CD1c-positive myeloid dendritic cell (primary cell): ENCODE results near the gene FSHR.

ENCODE experiments used
- DNase-seq: peaks from one replicate; pipeline ENCODE4 v3.0.0-alpha.2; 2016; ENCODE audit errors: extremely low spot score

FSHR gene

DNA sequence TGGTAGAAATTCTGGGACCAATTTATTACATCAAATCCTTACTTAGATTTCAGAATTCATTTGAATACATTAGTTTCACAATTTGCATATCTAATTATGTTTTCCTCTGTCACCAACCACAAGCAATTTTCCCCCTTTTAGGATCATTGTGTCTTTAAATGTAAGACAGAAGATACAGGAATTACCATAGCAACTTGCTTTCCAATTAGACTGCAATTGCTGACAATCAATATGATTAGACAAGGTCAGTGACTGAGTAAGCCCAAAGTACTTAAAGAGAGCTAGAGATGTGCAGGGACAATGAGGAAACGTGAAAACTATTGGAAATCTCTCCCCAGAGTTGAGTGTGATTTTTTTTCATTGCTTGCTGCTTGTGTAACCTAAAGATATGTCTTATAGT is 121.4 kb downstream of the FSHR start:
- DNase-seq: no peak

DNA sequence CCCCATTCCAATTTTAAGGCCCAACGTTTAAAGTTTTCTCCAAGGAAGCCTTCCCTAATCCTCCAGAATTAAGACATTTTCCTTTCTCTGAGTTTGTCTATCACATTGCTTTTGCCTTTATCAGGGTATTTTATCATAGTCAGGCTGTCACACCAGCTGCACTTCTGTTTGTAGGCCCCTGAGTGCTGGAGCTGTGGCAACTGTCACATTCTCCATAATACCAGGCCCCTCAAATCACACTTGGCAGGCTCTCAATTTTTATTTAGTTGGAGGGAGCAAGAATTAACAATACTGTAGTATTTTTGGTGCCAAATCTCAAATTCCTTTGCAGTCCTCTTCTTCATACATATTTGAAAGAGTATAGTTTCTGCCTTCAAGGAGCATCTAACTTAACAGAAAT is 122.2 kb downstream of the FSHR start:
- DNase-seq: no peak

DNA sequence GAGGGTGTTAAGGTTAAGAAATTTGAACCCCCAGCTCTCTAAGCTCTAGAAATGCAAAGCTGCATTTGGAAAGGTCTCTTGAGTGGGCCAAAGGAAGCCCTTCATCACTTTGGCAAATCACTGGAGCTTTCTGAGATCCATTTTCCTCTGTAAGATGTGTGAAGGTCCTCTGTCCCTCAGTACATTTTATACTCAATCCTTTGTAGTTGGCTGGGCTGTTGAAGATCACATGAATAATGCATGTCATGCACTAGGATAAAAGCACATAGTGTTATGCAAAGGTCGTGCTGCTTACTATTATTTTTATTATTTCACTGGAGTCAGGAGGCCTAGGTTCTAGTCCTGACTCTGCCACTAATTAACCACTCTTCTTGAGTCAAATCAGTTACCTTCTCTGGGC is 124.9 kb downstream of the FSHR start:
- DNase-seq: no peak

DNA sequence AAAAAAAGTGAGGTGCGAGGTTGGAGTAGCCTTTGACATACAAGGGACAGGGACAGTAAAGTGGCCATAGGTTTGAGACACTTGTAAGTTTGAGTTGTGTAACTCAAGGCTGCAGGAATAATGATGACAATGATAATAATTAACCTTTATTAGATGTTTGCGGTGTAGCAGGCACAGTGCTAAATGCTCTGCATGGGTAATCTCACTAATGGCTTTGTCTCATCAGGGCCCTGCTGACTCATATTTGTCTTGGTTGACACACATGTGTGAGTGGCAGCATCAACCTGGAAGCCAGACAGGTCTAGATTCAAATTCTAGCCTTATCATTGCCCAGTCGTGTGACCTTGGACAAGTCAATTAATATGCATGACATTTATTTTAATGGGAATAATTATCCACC is 126.2 kb downstream of the FSHR start:
- no peak for DNase-seq

DNA sequence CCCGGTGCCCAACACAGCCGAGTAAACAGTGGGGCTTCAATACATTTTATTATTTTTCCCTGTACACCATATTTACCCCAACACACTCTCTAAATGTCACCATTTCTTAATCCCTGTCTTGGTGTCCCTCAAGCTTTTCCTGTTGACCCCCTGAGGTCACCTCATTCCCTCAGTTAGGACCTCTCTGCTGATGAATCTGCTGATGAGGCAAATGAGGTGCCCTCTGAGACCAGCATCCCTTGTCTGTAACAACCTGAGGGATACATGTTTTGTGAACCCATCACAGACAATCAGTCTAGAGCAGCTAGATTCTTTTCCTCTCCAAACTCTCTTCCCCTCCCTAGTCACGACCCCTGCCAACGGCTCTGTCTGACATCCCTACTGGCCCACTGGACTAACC is 127.6 kb downstream of the FSHR start:
- DNase-seq: no peak

DNA sequence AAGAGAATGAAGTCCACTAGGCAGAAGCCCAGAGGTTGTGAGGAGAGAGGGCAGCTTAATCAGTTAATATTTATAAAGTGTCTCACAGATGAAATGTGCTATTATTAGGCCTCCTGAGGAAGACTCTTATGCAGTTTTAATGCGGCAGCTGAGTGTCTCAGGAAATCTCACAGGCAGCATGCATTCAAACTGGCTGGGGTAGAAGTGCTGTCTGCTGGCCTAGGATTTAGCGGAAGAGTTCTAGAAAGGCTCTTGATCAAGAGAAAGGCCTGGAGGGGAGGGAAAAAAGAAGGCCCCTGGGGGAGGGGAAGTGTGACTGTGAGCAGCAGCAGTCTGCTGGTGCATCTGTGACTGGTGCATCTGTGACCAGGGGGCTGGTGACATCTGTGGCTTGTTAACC is 133.0 kb downstream of the FSHR start:
- DNase-seq: no peak

DNA sequence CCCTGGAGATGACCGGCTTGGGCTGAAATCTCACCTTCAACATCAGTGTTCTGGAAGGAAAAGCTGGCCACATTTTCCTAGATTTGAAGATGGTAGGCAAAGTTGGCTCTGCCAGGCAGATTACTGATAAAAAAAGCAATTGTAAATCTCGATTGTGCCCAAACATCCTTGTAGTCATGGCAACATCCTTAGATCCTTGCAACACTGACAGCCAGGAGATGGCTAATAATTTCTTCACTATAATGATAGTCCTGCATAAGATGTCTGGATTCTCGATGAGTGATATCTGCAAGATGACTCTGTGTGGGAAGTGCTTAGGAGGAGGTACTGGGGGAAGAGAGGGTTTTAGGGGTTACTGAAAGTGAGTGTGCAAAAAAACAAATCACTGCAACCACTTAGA is 149.1 kb downstream of the FSHR start:
- DNase-seq: no peak

DNA sequence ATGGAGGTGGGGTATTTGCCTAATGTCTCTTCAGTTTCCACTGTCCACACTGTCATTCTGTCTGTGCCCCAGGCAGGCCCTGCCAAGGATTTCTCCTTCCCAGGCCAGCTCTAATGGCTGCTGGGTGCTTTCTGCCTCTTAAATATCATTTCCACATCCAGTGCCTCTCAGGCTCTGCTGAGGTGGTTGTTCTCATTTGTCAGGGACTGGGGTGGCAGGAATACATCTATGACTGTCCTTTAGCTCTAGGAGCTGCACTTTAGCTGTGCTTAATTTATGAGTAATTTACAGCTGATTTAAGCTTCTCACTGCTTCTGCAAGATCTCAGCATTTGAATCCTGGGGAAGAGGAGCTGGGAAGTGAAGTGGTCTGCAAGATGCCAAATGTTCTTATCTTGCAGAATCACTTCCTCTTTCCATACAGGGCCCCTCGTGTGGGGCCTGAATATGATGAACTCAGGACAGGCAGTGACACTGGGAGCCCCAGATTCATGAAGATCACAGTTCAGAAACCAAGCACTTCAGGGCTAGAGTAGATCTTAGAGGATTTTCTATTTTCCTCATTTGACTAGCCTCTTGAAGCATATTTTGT is 150.2 kb downstream of the FSHR start:
- DNase-seq: no peak

DNA sequence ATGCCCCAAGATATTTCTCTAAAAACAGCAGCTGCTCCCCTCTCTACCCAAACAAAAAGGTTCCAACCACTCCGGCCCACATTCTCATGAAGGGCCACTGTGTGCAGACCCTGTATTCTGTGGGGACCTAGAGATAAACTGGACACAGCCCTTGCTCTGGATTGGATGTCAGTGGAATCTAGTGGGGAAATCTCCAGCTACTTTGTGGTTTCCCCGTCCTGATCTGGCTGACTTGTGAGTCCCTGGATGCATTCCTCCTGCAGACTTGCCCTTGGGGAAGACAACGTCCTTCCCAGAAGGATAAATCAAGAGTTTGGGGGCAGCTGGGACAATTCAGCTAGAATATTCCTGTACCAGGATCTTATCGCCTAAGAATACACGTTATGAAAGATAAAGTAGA is 151.1 kb downstream of the FSHR start:
- no peak for DNase-seq

DNA sequence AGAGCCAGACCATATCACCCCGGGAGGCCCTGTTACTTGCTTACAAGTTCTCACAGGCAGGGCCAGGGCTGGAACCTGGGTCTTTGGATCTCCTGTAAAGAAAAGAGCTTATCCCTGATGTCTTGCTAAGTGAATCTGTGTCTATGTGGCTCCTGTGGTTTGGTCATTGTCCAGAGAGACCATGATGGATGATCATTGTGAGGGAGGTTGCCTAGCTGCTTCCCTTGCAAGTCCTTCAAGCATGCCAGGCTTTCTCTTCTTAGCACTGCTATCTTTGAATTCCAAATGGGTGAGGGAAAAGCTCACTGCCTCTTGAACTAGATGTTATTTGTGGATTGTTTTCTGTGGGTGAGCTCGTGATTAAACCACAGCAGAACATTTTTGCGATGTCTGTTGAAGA is 151.6 kb downstream of the FSHR start:
- DNase-seq: no peak

DNA sequence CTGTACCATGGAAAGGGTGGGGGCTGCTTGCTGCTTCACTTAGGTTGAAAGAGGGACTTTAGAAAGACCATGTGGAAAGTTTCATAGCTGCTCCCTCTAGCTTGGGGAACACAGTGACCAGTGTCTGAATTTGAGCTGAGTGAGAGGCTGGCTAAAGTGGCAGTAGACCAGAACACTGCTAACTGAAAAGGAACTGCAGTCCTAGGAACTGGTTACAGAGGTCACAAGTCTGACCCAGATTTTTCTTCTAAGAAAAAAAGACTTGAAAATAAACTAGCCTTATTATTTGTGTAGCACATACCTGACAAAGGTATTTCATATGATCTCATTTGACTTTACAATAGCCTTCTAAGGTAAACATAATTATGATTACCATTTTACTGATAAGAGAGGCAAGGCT is 153.6 kb downstream of the FSHR start:
- DNase-seq: no peak

DNA sequence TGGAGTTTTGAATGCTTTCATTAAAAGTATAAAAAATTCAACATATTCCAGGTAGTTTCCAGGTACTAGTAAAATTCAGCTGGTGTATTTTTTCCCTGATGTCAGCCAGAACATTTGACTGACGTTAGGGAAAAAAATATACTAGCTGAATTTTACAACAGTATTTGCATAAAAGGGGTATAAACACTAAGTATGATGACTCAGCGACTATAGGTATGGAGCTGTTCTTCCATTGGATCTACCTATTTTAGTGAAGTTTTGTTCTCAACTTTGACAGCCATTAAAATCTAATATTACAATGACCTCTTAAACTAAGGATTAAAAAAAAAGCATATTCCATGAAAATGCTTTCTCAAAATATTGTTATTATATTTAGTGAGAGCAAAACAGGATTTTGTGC is 155.9 kb downstream of the FSHR start:
- no peak for DNase-seq

DNA sequence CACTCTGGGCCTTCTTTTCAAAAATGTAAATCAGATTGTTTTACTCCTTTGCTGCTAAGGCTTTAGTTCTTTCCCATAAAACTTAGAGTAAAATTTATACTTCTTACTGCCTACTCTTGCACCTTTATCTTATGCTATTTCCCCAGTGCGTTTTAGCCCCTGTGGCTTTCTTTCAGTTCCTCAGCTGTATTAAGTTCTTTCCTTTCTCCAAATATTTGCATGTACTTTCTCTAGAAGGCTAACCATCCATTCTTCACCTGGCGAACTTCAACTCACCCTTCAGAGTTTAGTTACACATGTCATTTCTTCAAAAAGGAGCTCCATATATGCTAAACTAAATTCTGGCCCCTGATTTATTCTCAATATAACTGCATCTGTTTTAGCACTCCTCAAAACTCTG is 160.7 kb downstream of the FSHR start:
- DNase-seq: no peak

DNA sequence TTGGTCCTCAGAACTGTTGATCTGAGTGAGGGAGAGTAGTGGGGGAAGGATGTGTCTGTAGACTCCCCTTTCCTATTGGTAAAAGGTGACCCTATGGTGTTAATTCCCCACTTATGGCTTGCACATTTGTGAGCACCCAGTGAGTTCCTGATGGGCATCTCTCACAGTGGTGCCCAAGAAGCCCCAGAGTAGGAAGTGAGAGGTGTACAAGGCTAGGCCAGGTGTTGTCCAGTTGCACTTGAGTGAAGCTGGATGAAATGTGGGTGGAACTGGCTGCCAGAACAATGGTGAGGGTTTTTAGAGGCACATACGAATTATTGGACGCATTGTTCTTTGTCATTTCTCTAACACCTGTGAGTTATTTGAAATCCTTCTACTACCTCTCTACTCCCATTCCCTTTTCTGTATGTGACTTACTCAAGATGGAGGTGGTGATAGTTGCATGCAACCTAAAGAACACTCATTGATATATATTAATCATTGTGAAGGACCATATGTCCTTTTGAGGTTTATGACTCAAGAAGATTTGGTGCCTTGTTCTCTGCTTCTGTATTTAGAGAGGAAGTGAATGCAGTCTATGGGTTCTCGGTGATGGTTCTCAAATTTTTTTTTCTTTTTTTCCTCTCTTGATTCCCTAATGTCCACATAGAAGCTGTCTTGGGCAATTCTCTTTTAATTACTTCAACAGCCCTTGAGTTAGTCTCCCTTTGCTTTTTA is 162.7 kb downstream of the FSHR start:
- no peak for DNase-seq

DNA sequence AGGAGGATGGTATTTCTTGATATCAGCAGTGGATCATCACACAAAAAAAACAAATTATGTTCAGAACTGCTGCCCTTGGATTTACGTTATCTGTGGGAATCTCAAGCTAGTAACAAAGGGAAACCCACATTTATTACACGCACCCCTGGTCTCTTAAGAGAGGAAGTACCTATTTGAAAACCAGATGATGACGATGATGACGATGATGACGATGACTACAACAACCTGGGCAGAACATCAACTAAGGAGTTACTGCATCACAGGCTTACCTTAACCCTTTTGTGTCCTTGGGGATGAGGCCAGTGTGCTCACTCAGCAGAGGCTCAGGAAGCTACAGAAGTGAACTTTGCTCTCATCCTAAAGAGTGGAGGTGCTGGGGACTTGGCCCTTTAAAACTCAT is 169.4 kb downstream of the FSHR start:
- DNase-seq: no peak

DNA sequence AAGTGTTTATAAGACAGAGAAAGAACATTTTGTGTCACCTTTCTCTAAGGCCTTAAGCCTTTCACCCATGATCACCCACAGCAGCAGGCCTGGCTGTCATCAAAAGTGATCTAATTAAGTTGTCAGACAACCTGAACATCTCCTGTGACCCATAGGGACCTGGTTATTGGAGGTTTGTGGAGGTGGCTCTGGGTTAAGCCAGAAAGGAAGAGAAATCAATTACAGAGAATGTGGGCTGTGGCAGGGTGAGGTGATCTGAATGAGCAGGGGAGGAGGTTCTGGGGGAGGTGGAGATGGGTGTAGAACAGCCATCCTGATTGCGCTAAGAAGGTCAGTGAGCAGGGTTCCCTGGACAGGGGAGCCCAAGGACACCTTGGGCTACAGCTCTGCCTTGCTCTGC is 170.8 kb downstream of the FSHR start:
- no peak for DNase-seq

DNA sequence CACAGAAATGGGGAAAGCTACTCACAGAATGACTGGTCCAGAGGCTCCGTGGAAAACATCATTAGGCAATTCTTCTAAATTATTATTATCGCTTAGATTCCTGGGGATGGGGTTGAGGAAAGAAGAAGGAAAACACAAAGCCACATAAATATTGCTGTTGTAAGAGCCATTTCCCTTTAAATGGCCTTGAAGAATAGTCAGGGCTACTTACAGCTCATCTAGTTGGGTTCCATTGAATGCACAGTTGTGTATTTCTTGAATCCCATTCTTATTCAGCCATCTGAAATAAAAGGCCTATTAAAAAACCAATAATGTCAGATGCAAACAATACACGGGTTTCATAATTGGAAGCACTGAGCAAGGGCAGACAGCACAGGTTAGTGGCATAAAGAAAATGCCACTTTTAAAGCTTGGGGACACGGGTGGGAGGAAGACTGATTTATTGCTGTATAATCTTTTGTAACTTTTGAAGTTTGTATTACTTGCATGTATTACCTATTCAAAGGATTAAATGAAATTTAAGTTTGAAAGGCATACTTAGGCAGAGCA is 171.4 kb downstream of the FSHR start:
- no peak for DNase-seq

DNA sequence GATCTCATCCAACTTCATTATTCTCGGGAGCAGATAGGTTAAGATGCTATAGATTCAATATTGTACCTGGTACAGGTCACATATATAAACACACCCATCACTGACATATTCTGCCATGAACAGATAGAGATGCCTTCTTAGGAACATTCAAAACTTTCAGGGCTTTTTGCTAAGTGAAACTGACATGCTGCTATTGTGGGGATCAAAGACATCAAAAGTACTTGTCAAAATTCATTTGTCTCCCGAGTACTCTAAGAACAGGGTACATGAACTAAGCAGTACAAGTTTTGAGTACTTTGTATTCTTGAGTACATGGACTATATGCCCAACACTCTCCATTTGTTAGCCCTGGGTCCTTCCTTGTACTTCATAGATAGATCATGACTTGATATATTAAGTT is 173.5 kb downstream of the FSHR start:
- DNase-seq: no peak

DNA sequence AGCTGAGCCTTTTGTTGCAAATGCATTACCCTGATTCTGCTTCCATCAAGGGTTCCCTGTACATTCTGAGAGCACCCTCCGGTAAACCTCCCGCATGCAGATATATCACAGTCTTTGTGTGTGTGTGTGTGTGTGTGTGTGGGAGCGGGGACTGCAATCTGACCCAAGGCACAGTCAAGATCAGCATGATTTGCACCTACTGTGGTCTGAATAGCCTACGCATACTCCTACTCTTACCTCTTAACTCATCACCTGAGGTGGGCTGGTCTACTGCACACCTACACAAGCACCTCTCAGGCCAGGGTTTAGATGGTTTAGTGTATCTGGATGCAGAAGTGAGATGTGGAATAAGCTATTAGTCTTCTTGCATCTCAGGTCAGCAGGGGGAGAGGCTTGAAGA is 174.6 kb downstream of the FSHR start:
- no peak for DNase-seq

DNA sequence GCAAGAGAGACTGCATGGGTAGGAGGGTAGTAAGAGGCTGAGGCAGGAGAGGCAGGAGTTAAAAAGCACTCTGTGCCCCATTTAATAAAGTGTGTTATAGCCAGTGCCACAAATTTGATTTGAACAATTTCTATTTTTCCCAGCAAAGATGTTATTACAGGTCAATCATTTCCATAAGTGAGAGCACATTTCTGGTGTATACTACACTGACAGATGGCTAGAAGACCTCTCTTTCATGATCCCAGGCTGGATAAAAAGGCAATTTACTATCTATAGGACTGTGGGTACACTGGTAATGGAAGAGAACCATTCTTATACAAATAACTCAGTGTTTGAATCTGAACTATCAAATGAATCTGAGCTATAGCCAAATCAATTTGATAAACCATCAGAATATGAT is 176.2 kb downstream of the FSHR start:
- DNase-seq: no peak

DNA sequence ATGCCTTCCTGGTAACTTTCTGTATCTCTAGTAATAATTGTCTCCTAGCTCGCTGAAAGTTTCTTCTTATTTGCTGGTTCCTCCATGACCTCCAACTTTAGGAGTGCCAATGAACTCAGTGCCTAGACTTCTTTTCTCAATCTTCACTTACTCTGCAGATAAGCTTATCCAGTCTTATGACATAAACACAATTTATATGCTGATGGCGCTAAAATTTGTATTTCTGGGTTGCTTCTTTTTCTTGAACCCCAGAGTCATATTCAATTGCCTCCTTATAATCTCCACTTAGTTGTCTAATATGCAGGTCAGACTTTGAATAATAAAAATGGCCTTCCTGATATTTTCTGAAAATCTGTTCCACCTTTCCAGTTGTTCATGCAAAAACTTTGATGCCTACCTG is 182.5 kb downstream of the FSHR start:
- DNase-seq: no peak

DNA sequence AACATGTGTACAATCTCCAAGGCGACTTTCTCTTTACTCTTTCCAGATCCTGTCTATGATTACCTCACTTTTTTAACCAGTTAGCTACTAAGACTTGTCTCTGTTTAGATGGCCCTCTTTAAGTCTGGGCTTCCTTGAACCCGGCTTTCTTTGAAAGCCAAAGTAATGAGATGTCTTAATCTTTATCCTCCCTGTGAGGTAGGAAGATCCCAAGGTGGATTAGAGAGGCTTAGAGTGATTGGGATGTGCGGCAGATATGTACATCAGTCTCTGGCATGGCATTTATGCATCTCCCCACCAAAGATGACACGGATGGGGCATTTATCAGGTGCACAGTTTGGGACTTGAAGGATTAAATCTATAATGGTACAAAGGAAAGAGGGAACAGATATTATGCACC is 186.3 kb downstream of the FSHR start:
- no peak for DNase-seq

DNA sequence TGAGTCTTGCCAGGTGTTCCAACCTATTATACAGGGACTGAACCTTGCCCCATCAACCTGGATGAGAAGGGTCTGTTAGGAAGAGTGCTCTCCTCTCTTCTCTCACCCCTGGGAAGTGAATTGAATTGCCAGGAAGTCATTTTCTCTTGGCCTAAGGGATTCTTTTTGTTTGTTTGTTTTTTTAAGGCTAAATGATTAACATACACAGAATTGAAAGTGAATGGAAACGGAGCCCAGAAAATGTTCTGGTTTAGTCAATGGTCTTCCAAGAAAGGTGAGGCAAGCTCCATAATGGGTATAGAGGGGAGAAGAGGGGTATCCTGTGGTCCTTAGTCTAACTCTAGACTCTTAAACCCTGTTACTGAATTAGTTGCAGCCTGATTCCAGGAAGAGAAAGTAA is 189.1 kb downstream of the FSHR start:
- DNase-seq: no peak

DNA sequence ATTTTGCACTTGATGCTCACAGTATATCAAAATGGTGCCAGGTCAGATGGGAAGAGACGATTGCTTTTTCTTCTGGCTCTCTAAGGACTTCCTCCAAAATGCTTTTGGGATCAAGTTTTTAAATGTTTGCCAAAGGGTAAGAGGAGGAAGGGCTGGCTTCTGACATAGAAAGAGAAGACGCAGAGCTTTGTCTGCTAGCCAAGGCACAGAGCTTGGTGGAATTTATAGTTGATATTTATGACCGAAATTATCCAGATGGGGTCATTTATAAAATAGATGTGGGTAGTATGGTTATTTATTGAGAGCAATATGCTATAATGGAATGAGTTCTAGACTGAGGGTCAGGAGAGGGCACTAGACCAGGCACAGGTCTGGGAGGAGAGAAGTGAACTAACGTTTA is 193.3 kb downstream of the FSHR start:
- DNase-seq: no peak
